ENCODE data around the gene SLC38A5. TPM values are rescaled to one million over a fixed set of nuclear protein-coding genes. Genes with fewer than 3 reads are reported as not detected.

Gene SLC38A5
- total and polyA plus RNA-seq, 2 of the 13 experiments (the other 11 are each of a cell fraction or from before 2014, with no cell fraction given) = 46.1 to 73.4 TPM

DNA sequence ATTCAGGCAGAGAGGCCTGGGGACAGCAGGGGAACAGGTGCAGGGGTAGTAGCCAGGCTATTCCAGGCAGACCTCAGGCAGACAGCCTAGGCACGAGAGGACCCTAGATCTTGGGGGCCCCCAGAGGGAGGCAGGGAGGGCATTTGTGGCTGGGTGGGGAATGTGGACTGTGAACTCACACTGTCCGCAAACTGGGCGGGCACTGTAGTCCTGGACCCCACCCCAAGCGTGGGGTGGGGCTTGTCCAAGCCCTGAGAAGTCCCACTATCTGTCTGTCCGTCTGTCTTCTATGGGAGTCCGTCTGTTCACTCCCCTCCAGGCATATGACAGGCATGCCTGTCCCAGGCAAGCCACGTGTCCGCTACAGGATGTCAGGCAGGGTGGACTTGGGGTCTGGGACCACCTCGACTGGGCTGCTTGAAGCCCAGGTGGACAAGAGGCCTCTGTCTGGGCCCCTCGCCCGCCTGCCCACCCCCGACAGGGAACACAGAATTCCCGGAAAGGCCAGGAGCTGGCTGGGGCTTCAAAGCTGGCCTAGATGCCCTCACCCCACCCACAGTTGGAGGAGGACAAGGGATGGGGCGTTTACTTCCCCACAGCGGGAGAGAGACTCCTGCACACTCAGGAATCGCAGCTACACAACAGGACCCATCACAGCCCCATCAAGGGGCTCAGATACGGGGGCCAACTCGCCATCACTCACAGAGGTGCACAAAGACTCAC lies at the start of gene SLC38A5 (continued):
- TF ChIP-seq, protein P1, sequence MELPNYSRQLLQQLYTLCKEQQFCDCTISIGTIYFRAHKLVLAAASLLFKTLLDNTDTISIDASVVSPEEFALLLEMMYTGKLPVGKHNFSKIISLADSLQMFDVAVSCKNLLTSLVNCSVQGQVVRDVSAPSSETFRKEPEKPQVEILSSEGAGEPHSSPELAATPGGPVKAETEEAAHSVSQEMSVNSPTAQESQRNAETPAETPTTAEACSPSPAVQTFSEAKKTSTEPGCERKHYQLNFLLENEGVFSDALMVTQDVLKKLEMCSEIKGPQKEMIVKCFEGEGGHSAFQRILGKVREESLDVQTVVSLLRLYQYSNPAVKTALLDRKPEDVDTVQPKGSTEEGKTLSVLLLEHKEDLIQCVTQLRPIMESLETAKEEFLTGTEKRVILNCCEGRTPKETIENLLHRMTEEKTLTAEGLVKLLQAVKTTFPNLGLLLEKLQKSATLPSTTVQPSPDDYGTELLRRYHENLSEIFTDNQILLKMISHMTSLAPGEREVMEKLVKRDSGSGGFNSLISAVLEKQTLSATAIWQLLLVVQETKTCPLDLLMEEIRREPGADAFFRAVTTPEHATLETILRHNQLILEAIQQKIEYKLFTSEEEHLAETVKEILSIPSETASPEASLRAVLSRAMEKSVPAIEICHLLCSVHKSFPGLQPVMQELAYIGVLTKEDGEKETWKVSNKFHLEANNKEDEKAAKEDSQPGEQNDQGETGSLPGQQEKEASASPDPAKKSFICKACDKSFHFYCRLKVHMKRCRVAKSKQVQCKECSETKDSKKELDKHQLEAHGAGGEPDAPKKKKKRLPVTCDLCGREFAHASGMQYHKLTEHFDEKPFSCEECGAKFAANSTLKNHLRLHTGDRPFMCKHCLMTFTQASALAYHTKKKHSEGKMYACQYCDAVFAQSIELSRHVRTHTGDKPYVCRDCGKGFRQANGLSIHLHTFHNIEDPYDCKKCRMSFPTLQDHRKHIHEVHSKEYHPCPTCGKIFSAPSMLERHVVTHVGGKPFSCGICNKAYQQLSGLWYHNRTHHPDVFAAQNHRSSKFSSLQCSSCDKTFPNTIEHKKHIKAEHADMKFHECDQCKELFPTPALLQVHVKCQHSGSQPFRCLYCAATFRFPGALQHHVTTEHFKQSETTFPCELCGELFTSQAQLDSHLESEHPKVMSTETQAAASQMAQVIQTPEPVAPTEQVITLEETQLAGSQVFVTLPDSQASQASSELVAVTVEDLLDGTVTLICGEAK (IDR thresholded peaks at IDR 0.05) = no peak
- TF ChIP-seq, protein P1 (CRISPR knock-in tag; IDR thresholded peaks at IDR 0.05) = no peak
- TF ChIP-seq, protein P2, sequence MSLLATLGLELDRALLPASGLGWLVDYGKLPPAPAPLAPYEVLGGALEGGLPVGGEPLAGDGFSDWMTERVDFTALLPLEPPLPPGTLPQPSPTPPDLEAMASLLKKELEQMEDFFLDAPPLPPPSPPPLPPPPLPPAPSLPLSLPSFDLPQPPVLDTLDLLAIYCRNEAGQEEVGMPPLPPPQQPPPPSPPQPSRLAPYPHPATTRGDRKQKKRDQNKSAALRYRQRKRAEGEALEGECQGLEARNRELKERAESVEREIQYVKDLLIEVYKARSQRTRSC (CRISPR knock-in tag; IDR thresholded peaks at IDR 0.05; ENCODE audit: low read depth) = no peak
- TF ChIP-seq, protein P3, sequence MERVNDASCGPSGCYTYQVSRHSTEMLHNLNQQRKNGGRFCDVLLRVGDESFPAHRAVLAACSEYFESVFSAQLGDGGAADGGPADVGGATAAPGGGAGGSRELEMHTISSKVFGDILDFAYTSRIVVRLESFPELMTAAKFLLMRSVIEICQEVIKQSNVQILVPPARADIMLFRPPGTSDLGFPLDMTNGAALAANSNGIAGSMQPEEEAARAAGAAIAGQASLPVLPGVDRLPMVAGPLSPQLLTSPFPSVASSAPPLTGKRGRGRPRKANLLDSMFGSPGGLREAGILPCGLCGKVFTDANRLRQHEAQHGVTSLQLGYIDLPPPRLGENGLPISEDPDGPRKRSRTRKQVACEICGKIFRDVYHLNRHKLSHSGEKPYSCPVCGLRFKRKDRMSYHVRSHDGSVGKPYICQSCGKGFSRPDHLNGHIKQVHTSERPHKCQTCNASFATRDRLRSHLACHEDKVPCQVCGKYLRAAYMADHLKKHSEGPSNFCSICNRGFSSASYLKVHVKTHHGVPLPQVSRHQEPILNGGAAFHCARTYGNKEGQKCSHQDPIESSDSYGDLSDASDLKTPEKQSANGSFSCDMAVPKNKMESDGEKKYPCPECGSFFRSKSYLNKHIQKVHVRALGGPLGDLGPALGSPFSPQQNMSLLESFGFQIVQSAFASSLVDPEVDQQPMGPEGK (CRISPR knock-in tag; IDR thresholded peaks at IDR 0.05) = peak; percentile 62
- TF ChIP-seq CENPX (CRISPR knock-in tag; IDR thresholded peaks at IDR 0.05) = no peak
- TF ChIP-seq CREM (IDR thresholded peaks at IDR 0.05) = no peak
- no peak for TF ChIP-seq CREM (CRISPR knock-in tag; IDR thresholded peaks at IDR 0.05)
- no peak for TF ChIP-seq FOXC1 (CRISPR knock-in tag; IDR thresholded peaks at IDR 0.05; ENCODE audit: borderline replicate concordance)
- TF ChIP-seq, protein P4, sequence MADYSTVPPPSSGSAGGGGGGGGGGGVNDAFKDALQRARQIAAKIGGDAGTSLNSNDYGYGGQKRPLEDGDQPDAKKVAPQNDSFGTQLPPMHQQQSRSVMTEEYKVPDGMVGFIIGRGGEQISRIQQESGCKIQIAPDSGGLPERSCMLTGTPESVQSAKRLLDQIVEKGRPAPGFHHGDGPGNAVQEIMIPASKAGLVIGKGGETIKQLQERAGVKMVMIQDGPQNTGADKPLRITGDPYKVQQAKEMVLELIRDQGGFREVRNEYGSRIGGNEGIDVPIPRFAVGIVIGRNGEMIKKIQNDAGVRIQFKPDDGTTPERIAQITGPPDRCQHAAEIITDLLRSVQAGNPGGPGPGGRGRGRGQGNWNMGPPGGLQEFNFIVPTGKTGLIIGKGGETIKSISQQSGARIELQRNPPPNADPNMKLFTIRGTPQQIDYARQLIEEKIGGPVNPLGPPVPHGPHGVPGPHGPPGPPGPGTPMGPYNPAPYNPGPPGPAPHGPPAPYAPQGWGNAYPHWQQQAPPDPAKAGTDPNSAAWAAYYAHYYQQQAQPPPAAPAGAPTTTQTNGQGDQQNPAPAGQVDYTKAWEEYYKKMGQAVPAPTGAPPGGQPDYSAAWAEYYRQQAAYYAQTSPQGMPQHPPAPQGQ (CRISPR knock-in tag; IDR thresholded peaks at IDR 0.05; ENCODE audit: borderline replicate concordance) = no peak
- no peak for TF ChIP-seq GLI4 (CRISPR knock-in tag; IDR thresholded peaks at IDR 0.05; ENCODE audit: borderline replicate concordance)
- TF ChIP-seq, protein P5, sequence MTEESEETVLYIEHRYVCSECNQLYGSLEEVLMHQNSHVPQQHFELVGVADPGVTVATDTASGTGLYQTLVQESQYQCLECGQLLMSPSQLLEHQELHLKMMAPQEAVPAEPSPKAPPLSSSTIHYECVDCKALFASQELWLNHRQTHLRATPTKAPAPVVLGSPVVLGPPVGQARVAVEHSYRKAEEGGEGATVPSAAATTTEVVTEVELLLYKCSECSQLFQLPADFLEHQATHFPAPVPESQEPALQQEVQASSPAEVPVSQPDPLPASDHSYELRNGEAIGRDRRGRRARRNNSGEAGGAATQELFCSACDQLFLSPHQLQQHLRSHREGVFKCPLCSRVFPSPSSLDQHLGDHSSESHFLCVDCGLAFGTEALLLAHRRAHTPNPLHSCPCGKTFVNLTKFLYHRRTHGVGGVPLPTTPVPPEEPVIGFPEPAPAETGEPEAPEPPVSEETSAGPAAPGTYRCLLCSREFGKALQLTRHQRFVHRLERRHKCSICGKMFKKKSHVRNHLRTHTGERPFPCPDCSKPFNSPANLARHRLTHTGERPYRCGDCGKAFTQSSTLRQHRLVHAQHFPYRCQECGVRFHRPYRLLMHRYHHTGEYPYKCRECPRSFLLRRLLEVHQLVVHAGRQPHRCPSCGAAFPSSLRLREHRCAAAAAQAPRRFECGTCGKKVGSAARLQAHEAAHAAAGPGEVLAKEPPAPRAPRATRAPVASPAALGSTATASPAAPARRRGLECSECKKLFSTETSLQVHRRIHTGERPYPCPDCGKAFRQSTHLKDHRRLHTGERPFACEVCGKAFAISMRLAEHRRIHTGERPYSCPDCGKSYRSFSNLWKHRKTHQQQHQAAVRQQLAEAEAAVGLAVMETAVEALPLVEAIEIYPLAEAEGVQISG (CRISPR knock-in tag; IDR thresholded peaks at IDR 0.05) = no peak
- no peak for TF ChIP-seq ZNF780A (CRISPR knock-in tag; IDR thresholded peaks at IDR 0.05)

Measured in HepG2 (cell line).